ENCODE measurements around the gene CALY.

CALY gene

GRCh38 chr10:133289761-133290160 is 46.9 kb downstream of the CALY start:
- Histone ChIP-seq H3K4me1 (ENCODE audit: control insufficient read depth, insufficient read depth, low read length) (peaks cover 5% of the 10 kb centered on the region), H3K4me3 (ENCODE audit: low read length) (no peak overlapping the region), H3K9me3 (ENCODE audit: control insufficient read depth, low read length) (no peaks in the 10 kb centered on the region), H3K9ac (ENCODE audit: low read length) (no peak overlapping the region), H3K27me3 (replicated peaks; ENCODE audit: control insufficient read depth, insufficient read depth, low read length) (no peaks in the 10 kb centered on the region), H3K36me3 (ENCODE audit: control insufficient read depth, insufficient read depth, low read length, severe bottlenecking) (peaks cover 77% of the 10 kb centered on the region)
- DNase-seq (ENCODE audit: low read depth), result no peak

DNA sequence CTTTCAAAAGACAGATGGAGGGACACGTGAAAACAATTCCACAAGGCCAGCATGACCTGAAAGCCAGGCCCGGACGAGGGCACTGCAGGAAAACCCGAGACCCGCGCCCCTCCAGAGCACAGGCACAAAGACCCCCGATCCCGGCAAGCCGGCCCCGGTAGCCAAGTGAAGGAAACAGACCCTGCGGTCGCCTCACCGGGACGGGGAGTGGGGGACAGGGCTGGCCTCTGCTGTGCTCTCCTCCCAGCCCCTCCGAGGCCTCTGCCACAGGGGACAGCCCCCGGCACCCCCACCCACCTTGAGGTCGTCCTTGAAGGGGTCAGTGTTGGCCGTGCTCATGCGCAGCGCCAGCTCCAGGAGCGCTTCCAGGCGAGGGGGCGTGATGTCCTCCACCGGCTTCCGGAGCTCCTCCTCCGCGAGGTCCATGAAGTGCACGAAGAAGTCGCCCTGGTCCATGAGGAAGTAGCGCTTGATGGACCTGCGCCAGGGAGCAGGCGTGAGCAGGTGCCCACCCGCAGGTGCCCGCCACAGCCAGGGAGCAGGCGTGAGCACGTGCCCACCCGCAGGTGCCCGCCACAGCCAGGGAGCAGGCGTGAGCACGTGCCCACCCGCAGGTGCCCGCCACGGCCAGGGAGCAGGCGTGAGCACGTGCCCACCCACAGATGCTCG is 48.7 kb downstream of the CALY start:
- Histone ChIP-seq H3K9me3 (ENCODE audit: control insufficient read depth, low read length) (no peaks in the 10 kb centered on the region), H3K4me1 (ENCODE audit: control insufficient read depth, insufficient read depth, low read length) (peaks cover 3% of the 10 kb centered on the region), H3K36me3 (ENCODE audit: control insufficient read depth, insufficient read depth, low read length, severe bottlenecking) (peaks cover 86% of the 10 kb centered on the region), H3K27me3 (replicated peaks; ENCODE audit: control insufficient read depth, insufficient read depth, low read length) (no peaks in the 10 kb centered on the region), H3K4me3 (ENCODE audit: low read length) (no peak overlapping the region), H3K9ac (ENCODE audit: low read length) (no peak overlapping the region)
- no peak for DNase-seq (ENCODE audit: low read depth)

DNA sequence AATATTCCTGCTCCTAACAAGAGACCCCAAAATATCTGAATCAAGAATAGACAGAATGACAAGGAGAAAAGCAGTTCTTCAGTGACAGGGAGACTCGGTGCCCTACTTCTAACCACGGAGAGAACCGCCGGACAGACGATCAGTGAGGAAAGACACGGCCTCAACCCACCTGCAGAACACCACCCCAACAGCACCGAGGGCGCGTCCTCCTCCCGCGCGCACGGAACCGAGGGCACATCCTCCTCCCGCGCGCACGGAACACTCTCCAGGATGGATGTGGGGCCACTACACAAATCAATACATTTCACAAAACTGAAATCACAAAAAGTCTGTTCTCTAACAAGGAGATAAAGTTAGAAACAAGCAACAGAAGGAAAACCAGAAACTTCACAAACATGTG is 50.3 kb downstream of the CALY start:
- no peaks in the 10 kb centered on the region for H3K4me1 ChIP-seq (ENCODE audit: control insufficient read depth, insufficient read depth, low read length)
- no peak overlapping the region for H3K9ac ChIP-seq (ENCODE audit: low read length)
- no peak for DNase-seq (ENCODE audit: low read depth)
- peaks cover 92% of the 10 kb centered on the region for H3K36me3 ChIP-seq (ENCODE audit: control insufficient read depth, insufficient read depth, low read length, severe bottlenecking)
- no peaks in the 10 kb centered on the region for H3K27me3 ChIP-seq (replicated peaks; ENCODE audit: control insufficient read depth, insufficient read depth, low read length)
- no peak overlapping the region for H3K4me3 ChIP-seq (ENCODE audit: low read length)
- H3K9me3 ChIP-seq (ENCODE audit: control insufficient read depth, low read length), result no peaks in the 10 kb centered on the region

DNA sequence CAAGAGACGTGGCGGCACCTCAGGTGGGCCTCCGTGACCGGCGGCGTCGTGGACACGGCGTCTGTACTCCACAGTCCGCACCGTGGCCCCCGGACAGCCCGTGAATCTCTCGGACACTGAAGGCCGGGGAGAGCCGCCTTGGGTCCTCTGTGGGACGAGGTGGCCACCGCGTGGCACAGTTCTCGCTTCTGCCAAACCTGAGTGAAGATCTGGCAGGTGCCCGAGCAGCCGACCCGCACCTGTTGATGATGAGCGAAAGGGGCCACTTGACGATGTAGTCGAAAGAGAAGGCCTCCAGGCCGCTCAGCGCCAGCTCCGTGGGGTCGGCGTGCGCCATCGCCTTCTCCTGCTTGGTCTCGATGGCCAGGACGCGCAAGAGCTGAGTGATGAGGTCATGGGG is 51.5 kb downstream of the CALY start:
- Histone ChIP-seq H3K36me3 (ENCODE audit: control insufficient read depth, insufficient read depth, low read length, severe bottlenecking) (peaks cover 95% of the 10 kb centered on the region), H3K9me3 (ENCODE audit: control insufficient read depth, low read length) (no peaks in the 10 kb centered on the region)
- no peak for DNase-seq (ENCODE audit: low read depth)

GRCh38 chr10:133283931-133284330 is 52.8 kb downstream of the CALY start:
- H3K9me3 ChIP-seq (ENCODE audit: control insufficient read depth, low read length), result no peaks in the 10 kb centered on the region
- no peak overlapping the region for H3K4me3 ChIP-seq (ENCODE audit: low read length)
- H3K27me3 ChIP-seq (replicated peaks; ENCODE audit: control insufficient read depth, insufficient read depth, low read length), result no peaks in the 10 kb centered on the region
- no peak overlapping the region for H3K9ac ChIP-seq (ENCODE audit: low read length)
- peaks cover 89% of the 10 kb centered on the region for H3K36me3 ChIP-seq (ENCODE audit: control insufficient read depth, insufficient read depth, low read length, severe bottlenecking)
- DNase-seq (ENCODE audit: low read depth), result no peak
- no peaks in the 10 kb centered on the region for H3K4me1 ChIP-seq (ENCODE audit: control insufficient read depth, insufficient read depth, low read length)

More for the DNA sequence above, 51.5 kb downstream of the CALY start:
- Histone ChIP-seq H3K4me1 (ENCODE audit: control insufficient read depth, insufficient read depth, low read length) (no peaks in the 10 kb centered on the region), H3K4me3 (ENCODE audit: low read length) (no peak overlapping the region), H3K27me3 (replicated peaks; ENCODE audit: control insufficient read depth, insufficient read depth, low read length) (no peaks in the 10 kb centered on the region), H3K9ac (ENCODE audit: low read length) (no peak overlapping the region)

- Histone ChIP-seq H3K9me3 (ENCODE audit: control insufficient read depth, low read length) (no peaks in the 10 kb centered on the region), H3K4me1 (ENCODE audit: control insufficient read depth, insufficient read depth, low read length) (no peaks in the 10 kb centered on the region), H3K27me3 (replicated peaks; ENCODE audit: control insufficient read depth, insufficient read depth, low read length) (no peaks in the 10 kb centered on the region), H3K9ac (ENCODE audit: low read length) (no peak overlapping the region), H3K4me3 (ENCODE audit: low read length) (no peak overlapping the region), H3K36me3 (ENCODE audit: control insufficient read depth, insufficient read depth, low read length, severe bottlenecking) (peaks cover 79% of the 10 kb centered on the region)
- DNase-seq (ENCODE audit: low read depth), result no peak
These were observed 53.8 kb downstream of the CALY start for GRCh38 chr10:133282846-133283390.

DNA sequence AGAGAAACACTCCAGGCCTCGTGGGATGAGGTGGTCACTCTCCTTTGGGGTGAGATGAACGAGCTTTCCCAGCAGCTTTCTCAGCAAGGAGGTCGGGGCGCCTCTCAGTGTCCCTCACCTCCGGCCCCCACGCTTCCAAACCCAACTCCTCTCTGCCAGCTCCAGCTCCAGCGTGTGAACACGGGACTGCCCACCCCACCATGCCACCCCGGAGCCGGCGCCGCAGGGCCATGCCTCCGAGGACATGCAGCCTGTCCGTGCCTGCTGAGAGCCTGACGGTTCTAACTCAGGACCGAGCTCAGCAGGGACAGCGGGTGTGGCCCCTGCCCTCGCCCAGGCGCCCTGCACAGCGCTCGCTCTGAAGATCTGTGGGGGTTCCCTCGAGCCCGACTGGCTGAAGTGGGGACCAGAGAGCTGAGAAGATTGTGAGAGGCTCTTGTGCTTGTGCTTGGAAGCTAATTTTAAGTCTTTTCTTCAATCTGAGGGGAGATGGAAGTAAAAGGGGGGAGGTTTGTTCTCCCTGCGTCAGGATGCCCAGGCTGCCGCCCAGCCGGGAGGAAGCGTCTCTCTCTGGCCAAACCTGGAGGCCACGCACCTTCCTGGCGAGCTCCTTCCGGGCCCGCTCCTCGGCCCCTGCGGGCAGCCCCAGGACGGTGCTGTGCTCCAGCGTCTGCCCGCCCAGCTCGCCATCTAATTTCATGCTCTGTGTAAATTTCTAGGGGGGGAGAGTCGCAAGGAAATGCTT is 54.9 kb downstream of the CALY start:
- H3K4me3 ChIP-seq (ENCODE audit: low read length), result no peak overlapping the region
- H3K9me3 ChIP-seq (ENCODE audit: control insufficient read depth, low read length), result no peaks in the 10 kb centered on the region
- H3K27me3 ChIP-seq (replicated peaks; ENCODE audit: control insufficient read depth, insufficient read depth, low read length), result no peaks in the 10 kb centered on the region
- DNase-seq (ENCODE audit: low read depth), result no peak
- no peak overlapping the region for H3K9ac ChIP-seq (ENCODE audit: low read length)
- no peaks in the 10 kb centered on the region for H3K4me1 ChIP-seq (ENCODE audit: control insufficient read depth, insufficient read depth, low read length)
- H3K36me3 ChIP-seq (ENCODE audit: control insufficient read depth, insufficient read depth, low read length, severe bottlenecking), result peaks cover 71% of the 10 kb centered on the region

- no peak for DNase-seq (ENCODE audit: low read depth)
- Histone ChIP-seq H3K4me1 (ENCODE audit: control insufficient read depth, insufficient read depth, low read length) (no peaks in the 10 kb centered on the region), H3K27me3 (replicated peaks; ENCODE audit: control insufficient read depth, insufficient read depth, low read length) (peaks cover 4% of the 10 kb centered on the region), H3K36me3 (ENCODE audit: control insufficient read depth, insufficient read depth, low read length, severe bottlenecking) (peaks cover 64% of the 10 kb centered on the region), H3K9me3 (ENCODE audit: control insufficient read depth, low read length) (no peaks in the 10 kb centered on the region), H3K9ac (ENCODE audit: low read length) (no peak overlapping the region), H3K4me3 (ENCODE audit: low read length) (no peak overlapping the region)
These were observed 55.6 kb downstream of the CALY start for GRCh38 chr10:133281084-133281483.

- Histone ChIP-seq H3K36me3 (ENCODE audit: control insufficient read depth, insufficient read depth, low read length, severe bottlenecking) (peaks cover 58% of the 10 kb centered on the region), H3K27me3 (replicated peaks; ENCODE audit: control insufficient read depth, insufficient read depth, low read length) (peaks cover 8% of the 10 kb centered on the region), H3K4me1 (ENCODE audit: control insufficient read depth, insufficient read depth, low read length) (no peaks in the 10 kb centered on the region), H3K9me3 (ENCODE audit: control insufficient read depth, low read length) (no peaks in the 10 kb centered on the region), H3K4me3 (ENCODE audit: low read length) (no peak overlapping the region), H3K9ac (ENCODE audit: low read length) (no peak overlapping the region)
- no peak for DNase-seq (ENCODE audit: low read depth)
These were observed 56.2 kb downstream of the CALY start for GRCh38 chr10:133280391-133281059.

- H3K9ac ChIP-seq (ENCODE audit: low read length), result no peak overlapping the region
- H3K4me1 ChIP-seq (ENCODE audit: control insufficient read depth, insufficient read depth, low read length), result no peaks in the 10 kb centered on the region
- peaks cover 49% of the 10 kb centered on the region for H3K36me3 ChIP-seq (ENCODE audit: control insufficient read depth, insufficient read depth, low read length, severe bottlenecking)
- H3K27me3 ChIP-seq (replicated peaks; ENCODE audit: control insufficient read depth, insufficient read depth, low read length), result peaks cover 8% of the 10 kb centered on the region
- H3K9me3 ChIP-seq (ENCODE audit: control insufficient read depth, low read length), result no peaks in the 10 kb centered on the region
- H3K4me3 ChIP-seq (ENCODE audit: low read length), result no peak overlapping the region
- no peak for DNase-seq (ENCODE audit: low read depth)
These were observed 57.1 kb downstream of the CALY start for GRCh38 chr10:133279326-133280226.
